ENCODE results near the gene STX5.

STX5 gene

DNA sequence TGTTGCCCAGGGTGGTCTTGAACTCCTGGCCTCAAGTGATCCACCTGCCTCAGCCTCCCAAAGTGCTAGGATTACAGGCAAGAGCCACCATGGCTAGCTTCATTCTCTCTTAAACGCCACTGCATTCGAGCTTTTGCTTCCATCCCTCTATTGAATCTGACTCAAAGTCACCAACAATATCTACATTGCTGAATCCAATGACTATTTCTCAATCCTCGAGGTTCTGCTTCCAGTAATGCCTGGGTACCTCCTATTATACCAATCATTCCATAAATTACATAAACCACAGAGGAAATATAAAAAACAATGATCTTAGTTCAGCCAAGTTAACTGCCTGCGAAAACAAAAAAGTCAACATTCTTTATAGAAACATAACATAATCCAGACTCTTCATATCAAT lies 14.7 kb downstream of the STX5 start:
- no peak overlapping the region for H3K4me2 ChIP-seq (ENCODE audit: insufficient read depth, low read length, poor library complexity, severe bottlenecking)
- H4K91ac ChIP-seq (ENCODE audit: low read depth, low read length, poor library complexity), result no peak overlapping the region
- H2AFZ ChIP-seq (ENCODE audit: low read length), result no peak overlapping the region
- H3K79me1 ChIP-seq (ENCODE audit: low read depth, low read length), result no peaks in the 10 kb centered on the region
- no peak overlapping the region for H2BK15ac ChIP-seq (ENCODE audit: low read length)
- H3K27ac ChIP-seq (replicated peaks; ENCODE audit: low read length), result no peak overlapping the region
- no peaks in the 10 kb centered on the region for H3K27me3 ChIP-seq (ENCODE audit: control insufficient read depth in 3 of 3, insufficient read depth in 3 of 3, low read depth in 1 of 3, low read length in 3 of 3)
- H3K18ac ChIP-seq (ENCODE audit: low read length), result no peak overlapping the region
- H3K4me3 ChIP-seq (ENCODE audit: low read length in 2 of 2), result no peak overlapping the region
- no peak overlapping the region for H3K23ac ChIP-seq (ENCODE audit: low read depth, low read length, poor library complexity)
- no peak overlapping the region for H3K4ac ChIP-seq (ENCODE audit: low read length)
- H2BK120ac ChIP-seq (ENCODE audit: low read depth, low read length), result no peak overlapping the region
- H3K14ac ChIP-seq (ENCODE audit: low read length), result no peak overlapping the region
- no peak overlapping the region for H3K9ac ChIP-seq (ENCODE audit: low read depth, low read length, poor library complexity)
- no peaks in the 10 kb centered on the region for H3K4me1 ChIP-seq (ENCODE audit: control insufficient read depth in 2 of 2, insufficient read depth in 1 of 2, low read depth in 1 of 2, low read length in 2 of 2)
- H3K9me3 ChIP-seq (replicated peaks in 1 of 2; ENCODE audit: control insufficient read depth in 2 of 2, insufficient read depth in 1 of 2, low read depth in 1 of 2, low read length in 2 of 2), result no peaks in the 10 kb centered on the region
- no peak overlapping the region for H2BK5ac ChIP-seq (ENCODE audit: low read length)
- H4K8ac ChIP-seq (ENCODE audit: low read depth, low read length), result no peak overlapping the region
- no CpG with 5 or more reads among the region's 4 CpGs for WGBS, 2 donors (ENCODE audit: extremely low coverage in 2 of 2, insufficient read length in 2 of 2, insufficient replicate concordance in 1 of 2)
- no peak overlapping the region for H2AK5ac ChIP-seq (ENCODE audit: low read depth, low read length)
- no peak overlapping the region for H2BK12ac ChIP-seq (ENCODE audit: low read length)
- no peak for DNase-seq (ENCODE audit: low spot score)
- peaks cover 10 to 49% of the 10 kb centered on the region in 2 donors for H3K36me3 ChIP-seq (replicated peaks in 1 of 2; ENCODE audit: control insufficient read depth in 2 of 2, insufficient read depth in 2 of 2, low read length in 2 of 2)

DNA sequence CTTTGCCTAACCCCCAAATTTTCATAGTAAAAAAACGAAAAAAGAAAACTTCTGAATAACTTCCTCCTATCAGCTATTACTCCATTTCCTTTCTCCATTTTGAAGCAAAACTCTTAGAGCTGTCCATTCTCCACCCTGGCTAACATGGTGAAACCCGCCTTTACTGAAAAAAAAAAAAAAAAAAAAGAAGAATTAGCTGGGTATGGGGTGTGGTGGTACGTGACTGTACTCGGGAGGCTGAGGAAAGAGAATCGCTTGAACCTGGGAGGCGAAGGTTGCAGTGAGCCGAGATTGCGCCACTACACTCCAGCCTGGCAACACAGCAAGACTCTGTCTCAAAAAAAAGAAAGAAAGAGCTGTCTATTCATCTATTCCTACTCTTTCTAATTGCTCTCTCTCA lies 15.3 kb downstream of the STX5 start:
- H2BK12ac ChIP-seq (ENCODE audit: low read length), result no peak overlapping the region
- H3K36me3 ChIP-seq (replicated peaks in 1 of 2; ENCODE audit: control insufficient read depth in 2 of 2, insufficient read depth in 2 of 2, low read length in 2 of 2), result peaks cover 8 to 44% of the 10 kb centered on the region in 2 donors
- H2BK120ac ChIP-seq (ENCODE audit: low read depth, low read length), result no peak overlapping the region
- DNase-seq (ENCODE audit: low spot score), result no peak
- no peak overlapping the region for H2BK15ac ChIP-seq (ENCODE audit: low read length)
- no peak overlapping the region for H2AFZ ChIP-seq (ENCODE audit: low read length)
- no peak overlapping the region for H2AK5ac ChIP-seq (ENCODE audit: low read depth, low read length)
- no peak overlapping the region for H4K8ac ChIP-seq (ENCODE audit: low read depth, low read length)
- WGBS, 2 donors (ENCODE audit: extremely low coverage in 2 of 2, insufficient read length in 2 of 2, insufficient replicate concordance in 1 of 2), result no CpG with 5 or more reads among the region's 8 CpGs
- no peak overlapping the region for H2BK5ac ChIP-seq (ENCODE audit: low read length)
- H3K23ac ChIP-seq (ENCODE audit: low read depth, low read length, poor library complexity), result no peak overlapping the region
- H3K18ac ChIP-seq (ENCODE audit: low read length), result no peak overlapping the region
- H3K14ac ChIP-seq (ENCODE audit: low read length), result no peak overlapping the region
- no peak overlapping the region for H3K4ac ChIP-seq (ENCODE audit: low read length)
- H4K91ac ChIP-seq (ENCODE audit: low read depth, low read length, poor library complexity), result no peak overlapping the region
- H3K79me1 ChIP-seq (ENCODE audit: low read depth, low read length), result no peaks in the 10 kb centered on the region
- H3K27me3 ChIP-seq (ENCODE audit: control insufficient read depth in 3 of 3, insufficient read depth in 3 of 3, low read depth in 1 of 3, low read length in 3 of 3), result no peaks in the 10 kb centered on the region
- H3K27ac ChIP-seq (replicated peaks; ENCODE audit: low read length), result no peak overlapping the region
- H3K4me3 ChIP-seq (ENCODE audit: low read length in 2 of 2), result no peak overlapping the region
- no peaks in the 10 kb centered on the region for H3K9me3 ChIP-seq (replicated peaks in 1 of 2; ENCODE audit: control insufficient read depth in 2 of 2, insufficient read depth in 1 of 2, low read depth in 1 of 2, low read length in 2 of 2)
- no peaks in the 10 kb centered on the region for H3K4me1 ChIP-seq (ENCODE audit: control insufficient read depth in 2 of 2, insufficient read depth in 1 of 2, low read depth in 1 of 2, low read length in 2 of 2)
- no peak overlapping the region for H3K4me2 ChIP-seq (ENCODE audit: insufficient read depth, low read length, poor library complexity, severe bottlenecking)
- H3K9ac ChIP-seq (ENCODE audit: low read depth, low read length, poor library complexity), result no peak overlapping the region

GRCh38 chr11:62811659-62812058 lies 20.2 kb downstream of the STX5 start:
- Histone ChIP-seq H2BK15ac (ENCODE audit: low read length) (no peak overlapping the region), H2BK5ac (ENCODE audit: low read length) (no peak overlapping the region), H3K4ac (ENCODE audit: low read length) (no peak overlapping the region), H3K4me2 (ENCODE audit: insufficient read depth, low read length, poor library complexity, severe bottlenecking) (no peak overlapping the region), H2AK5ac (ENCODE audit: low read depth, low read length) (no peak overlapping the region), H2BK120ac (ENCODE audit: low read depth, low read length) (no peak overlapping the region), H3K9ac (ENCODE audit: low read depth, low read length, poor library complexity) (no peak overlapping the region), H3K23ac (ENCODE audit: low read depth, low read length, poor library complexity) (no peak overlapping the region), H3K27ac (replicated peaks; ENCODE audit: low read length) (no peak overlapping the region), H4K8ac (ENCODE audit: low read depth, low read length) (no peak overlapping the region), H3K27me3 (ENCODE audit: control insufficient read depth in 3 of 3, insufficient read depth in 3 of 3, low read depth in 1 of 3, low read length in 3 of 3) (no peaks in the 10 kb centered on the region), H4K91ac (ENCODE audit: low read depth, low read length, poor library complexity) (no peak overlapping the region), H3K36me3 (replicated peaks in 1 of 2; ENCODE audit: control insufficient read depth in 2 of 2, insufficient read depth in 2 of 2, low read length in 2 of 2) (peaks cover 7 to 12% of the 10 kb centered on the region in 2 donors), H3K14ac (ENCODE audit: low read length) (no peak overlapping the region), H3K79me1 (ENCODE audit: low read depth, low read length) (no peaks in the 10 kb centered on the region), H3K9me3 (replicated peaks in 1 of 2; ENCODE audit: control insufficient read depth in 2 of 2, insufficient read depth in 1 of 2, low read depth in 1 of 2, low read length in 2 of 2) (no peaks in the 10 kb centered on the region), H3K4me1 (ENCODE audit: control insufficient read depth in 2 of 2, insufficient read depth in 1 of 2, low read depth in 1 of 2, low read length in 2 of 2) (peaks cover 0 to 2% of the 10 kb centered on the region in 2 donors), H2BK12ac (ENCODE audit: low read length) (no peak overlapping the region), H3K18ac (ENCODE audit: low read length) (no peak overlapping the region), H3K4me3 (ENCODE audit: low read length in 2 of 2) (no peak overlapping the region), H2AFZ (ENCODE audit: low read length) (no peak overlapping the region)
- WGBS, 2 donors (ENCODE audit: extremely low coverage in 2 of 2, insufficient read length in 2 of 2, insufficient replicate concordance in 1 of 2), result no CpG with 5 or more reads among the region's 2 CpGs
- no peak for DNase-seq (ENCODE audit: low spot score)

GRCh38 chr11:62810748-62811147 lies 21.1 kb downstream of the STX5 start:
- WGBS, 2 donors (ENCODE audit: extremely low coverage in 2 of 2, insufficient read length in 2 of 2, insufficient replicate concordance in 1 of 2), result no CpG with 5 or more reads among the region's 1 CpG
- Histone ChIP-seq H2BK15ac (ENCODE audit: low read length) (no peak overlapping the region), H2AFZ (ENCODE audit: low read length) (no peak overlapping the region)

More at GRCh38 chr11:62810748-62811147, 21.1 kb downstream of the STX5 start:
- Histone ChIP-seq H3K27me3 (ENCODE audit: control insufficient read depth in 3 of 3, insufficient read depth in 3 of 3, low read depth in 1 of 3, low read length in 3 of 3) (no peaks in the 10 kb centered on the region), H3K79me1 (ENCODE audit: low read depth, low read length) (no peaks in the 10 kb centered on the region), H3K36me3 (replicated peaks in 1 of 2; ENCODE audit: control insufficient read depth in 2 of 2, insufficient read depth in 2 of 2, low read length in 2 of 2) (peaks cover 5 to 8% of the 10 kb centered on the region in 2 donors), H4K8ac (ENCODE audit: low read depth, low read length) (no peak overlapping the region), H3K18ac (ENCODE audit: low read length) (no peak overlapping the region), H3K4me2 (ENCODE audit: insufficient read depth, low read length, poor library complexity, severe bottlenecking) (no peak overlapping the region), H3K9me3 (replicated peaks in 1 of 2; ENCODE audit: control insufficient read depth in 2 of 2, insufficient read depth in 1 of 2, low read depth in 1 of 2, low read length in 2 of 2) (no peaks in the 10 kb centered on the region), H3K4me3 (ENCODE audit: low read length in 2 of 2) (no peak overlapping the region), H4K91ac (ENCODE audit: low read depth, low read length, poor library complexity) (no peak overlapping the region), H3K4me1 (ENCODE audit: control insufficient read depth in 2 of 2, insufficient read depth in 1 of 2, low read depth in 1 of 2, low read length in 2 of 2) (peaks cover 6 to 9% of the 10 kb centered on the region in 2 donors), H2BK5ac (ENCODE audit: low read length) (no peak overlapping the region), H2AK5ac (ENCODE audit: low read depth, low read length) (no peak overlapping the region), H2BK120ac (ENCODE audit: low read depth, low read length) (no peak overlapping the region), H2BK12ac (ENCODE audit: low read length) (no peak overlapping the region), H3K27ac (replicated peaks; ENCODE audit: low read length) (no peak overlapping the region), H3K9ac (ENCODE audit: low read depth, low read length, poor library complexity) (no peak overlapping the region), H3K14ac (ENCODE audit: low read length) (no peak overlapping the region), H3K4ac (ENCODE audit: low read length) (no peak overlapping the region), H3K23ac (ENCODE audit: low read depth, low read length, poor library complexity) (no peak overlapping the region)
- no peak for DNase-seq (ENCODE audit: low spot score)
